Natural killer cell treated with Interleukin-12 subunit alpha and Interleukin-12 subunit beta and Interleukin-15 and Interleukin-18, amount 100 ng/mL, for 72 hours (primary cell): ENCODE results near the gene MAB21L2. TPM values are rescaled to one million over a fixed set of nuclear protein-coding genes. Genes with fewer than 3 reads are reported as not detected.

Source experiments
- ATAC-seq, 2 donors: fragments of 150-1000 bp; cut with Tn5 transposase in 1 of 2; sonication (Bioruptor Pico), chemical (Tn5 transposase) in 1 of 2; 2 replicates each; pipeline ENCODE4 v1.10.0; 2021
- DNase-seq: peaks from one replicate; pipeline ENCODE4 v3.0.0; 2022; ENCODE audit warnings: low spot score
- H3K27ac Mint-ChIP-seq, 2 donors: 1 replicate in 1 of 2; 2 replicates in 1 of 2; pipeline ENCODE4 v1.8.0; 2022; ENCODE audit warnings: mixed read lengths in 2 of 2, mild to moderate bottlenecking in 1 of 2, moderate library complexity in 1 of 2
- H3K27me3 Mint-ChIP-seq, 2 donors: 1 replicate in 1 of 2; 2 replicates in 1 of 2; pipeline ENCODE4 v1.8.0; 2022; ENCODE audit warnings: mixed read lengths in 2 of 2
- H3K36me3 Mint-ChIP-seq: one replicate; pipeline ENCODE4 v1.8.0; 2022; ENCODE audit warnings: mixed read lengths
- H3K4me1 Mint-ChIP-seq, 2 donors: 1 replicate in 1 of 2; 2 replicates in 1 of 2; pipeline ENCODE4 v1.8.0; 2022; ENCODE audit warnings: low read depth in 2 of 2, mixed read lengths in 2 of 2, mild to moderate bottlenecking in 1 of 2
- H3K4me3 Mint-ChIP-seq: one replicate; pipeline ENCODE4 v1.8.0; 2022; ENCODE audit warnings: mixed read lengths
- H3K9me3 Mint-ChIP-seq: 2 replicates; pipeline ENCODE4 v1.8.0; 2022; ENCODE audit warnings: mixed read lengths
- total RNA-seq, 2 donors: library from RNA; stranded (reverse); gene quantifications; one replicate each; pipeline ENCODE4 v1.2.3, GENCODE V29; 2022

Gene MAB21L2
- total RNA-seq, 2 donors from 2014 or later = not detected

DNA sequence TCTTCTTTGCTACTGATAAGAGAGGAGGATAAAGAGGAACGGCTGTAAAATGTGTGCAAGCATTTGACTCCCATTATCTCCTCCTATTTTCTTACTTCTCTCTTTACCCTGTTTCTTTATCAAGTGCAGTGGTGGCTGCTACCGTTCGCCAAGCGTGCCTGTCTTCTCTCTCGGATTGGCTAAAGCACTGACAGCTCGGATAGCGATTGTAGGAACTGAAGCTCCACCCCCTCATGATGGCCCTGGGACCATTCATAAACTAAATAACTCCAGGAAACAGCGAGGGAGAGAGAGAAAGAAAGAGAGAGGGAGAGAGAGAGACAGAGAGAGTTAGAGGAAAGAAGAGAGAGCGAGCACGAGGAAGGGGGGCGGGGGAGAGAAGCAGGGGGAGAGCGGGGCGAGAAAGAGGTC, 305 bp upstream of the MAB21L2 start:
- H3K27ac Mint-ChIP-seq = no peak overlapping the region
- H3K4me3 Mint-ChIP-seq = no peak overlapping the region
- ATAC-seq (no peak), DNase-seq (no peak)
- H3K36me3 Mint-ChIP-seq = peaks cover 8% of the 10 kb centered on the region
- no peaks in the 10 kb centered on the region for H3K27me3 Mint-ChIP-seq
- no peaks in the 10 kb centered on the region for H3K9me3 Mint-ChIP-seq
- H3K4me1 Mint-ChIP-seq = no peaks in the 10 kb centered on the region

- Mint-ChIP-seq H3K27ac (no peak overlapping the region), H3K4me1 (no peaks in the 10 kb centered on the region), H3K4me3 (no peak overlapping the region), H3K27me3 (no peaks in the 10 kb centered on the region), H3K9me3 (no peaks in the 10 kb centered on the region), H3K36me3 (peaks cover 8% of the 10 kb centered on the region)
- no peak for DNase-seq
- no peak for ATAC-seq
These were observed 929 bp downstream of the MAB21L2 start for GRCh38 chr4:150582873-150583286.

GRCh38 chr4:150583287-150584110, 1.5 kb downstream of the MAB21L2 start:
- H3K4me3 Mint-ChIP-seq = no peak overlapping the region
- H3K27me3 Mint-ChIP-seq = no peaks in the 10 kb centered on the region
- ATAC-seq (peak in 1 of 2 donors; percentile 24), DNase-seq (no peak)
- no peak overlapping the region for H3K27ac Mint-ChIP-seq
- H3K9me3 Mint-ChIP-seq = no peaks in the 10 kb centered on the region
- peaks cover 8% of the 10 kb centered on the region for H3K36me3 Mint-ChIP-seq
- no peaks in the 10 kb centered on the region for H3K4me1 Mint-ChIP-seq

- ATAC-seq = no peak
- no peak overlapping the region for H3K27ac Mint-ChIP-seq
- no peak overlapping the region for H3K4me3 Mint-ChIP-seq
These were observed 2.4 kb downstream of the MAB21L2 start for GRCh38 chr4:150584111-150584915.

DNA sequence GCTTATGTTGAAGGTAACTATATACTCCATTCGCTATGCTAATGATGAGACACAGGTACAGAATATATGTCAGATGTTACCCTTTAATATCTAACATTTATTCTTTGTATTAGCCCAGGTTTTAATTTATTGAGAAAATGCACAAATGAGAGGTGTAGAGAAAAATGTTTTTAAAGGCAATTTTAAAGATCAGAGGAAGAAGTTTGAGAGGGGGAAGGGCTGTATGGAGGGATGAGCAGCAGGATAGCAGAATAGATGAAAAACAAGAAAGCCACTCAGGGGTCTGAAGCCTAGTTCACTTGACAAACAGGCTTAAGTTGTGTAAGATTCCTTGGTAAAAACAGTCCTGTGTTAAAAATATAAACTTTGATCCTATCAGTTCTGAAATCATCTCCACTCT, 3.7 kb downstream of the MAB21L2 start:
- no peaks in the 10 kb centered on the region for H3K4me1 Mint-ChIP-seq
- no peak overlapping the region for H3K4me3 Mint-ChIP-seq
- H3K27ac Mint-ChIP-seq = no peak overlapping the region
- no peaks in the 10 kb centered on the region for H3K27me3 Mint-ChIP-seq
- DNase-seq (no peak), ATAC-seq (no peak)
- no peaks in the 10 kb centered on the region for H3K36me3 Mint-ChIP-seq
- H3K9me3 Mint-ChIP-seq = no peaks in the 10 kb centered on the region

More at GRCh38 chr4:150584111-150584915, 2.4 kb downstream of the MAB21L2 start:
- Mint-ChIP-seq H3K27me3 (no peaks in the 10 kb centered on the region), H3K9me3 (no peaks in the 10 kb centered on the region), H3K4me1 (no peaks in the 10 kb centered on the region), H3K36me3 (peaks cover 2% of the 10 kb centered on the region)
- no peak for DNase-seq

DNA sequence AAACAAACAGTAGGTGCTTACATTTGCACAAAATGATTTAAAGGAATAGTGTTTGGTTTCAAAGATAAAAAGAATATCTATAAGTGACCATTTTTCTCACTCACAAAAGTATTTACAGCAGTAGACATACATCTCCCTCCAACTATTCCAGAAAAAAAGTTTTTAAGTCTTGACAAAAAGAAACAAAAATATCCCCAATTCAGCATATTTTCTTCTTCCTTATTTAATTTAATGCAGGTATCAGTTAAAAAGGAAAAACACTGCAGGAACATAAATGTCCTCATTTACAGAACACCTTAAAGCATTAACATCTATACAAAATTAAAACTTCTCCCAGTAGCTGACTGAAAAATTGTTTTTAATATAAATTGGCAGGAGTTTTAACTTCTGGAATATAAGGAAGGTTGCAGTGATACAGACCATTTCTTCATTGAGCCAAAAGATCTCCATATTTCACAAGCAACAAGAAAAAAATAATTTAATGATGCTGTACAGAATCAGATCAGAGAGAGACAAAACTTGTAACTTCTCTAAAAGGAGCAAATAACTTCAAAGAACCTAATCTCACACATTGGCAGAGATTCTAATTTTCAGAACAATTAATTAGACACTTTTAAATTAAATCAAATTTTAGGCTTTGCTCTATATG, 4.3 kb downstream of the MAB21L2 start:
- no peaks in the 10 kb centered on the region for H3K9me3 Mint-ChIP-seq

GRCh38 chr4:150588316-150588715, 6.4 kb downstream of the MAB21L2 start:
- no peaks in the 10 kb centered on the region for H3K9me3 Mint-ChIP-seq
- H3K4me3 Mint-ChIP-seq = no peak overlapping the region
- no peaks in the 10 kb centered on the region for H3K4me1 Mint-ChIP-seq
- H3K36me3 Mint-ChIP-seq = no peaks in the 10 kb centered on the region
- H3K27me3 Mint-ChIP-seq = no peaks in the 10 kb centered on the region
- H3K27ac Mint-ChIP-seq = no peak overlapping the region
- ATAC-seq (no peak), DNase-seq (no peak)

More for the DNA sequence above, 4.3 kb downstream of the MAB21L2 start:
- DNase-seq (no peak), ATAC-seq (no peak)
- no peaks in the 10 kb centered on the region for H3K27me3 Mint-ChIP-seq
- H3K36me3 Mint-ChIP-seq = no peaks in the 10 kb centered on the region
- H3K27ac Mint-ChIP-seq = no peak overlapping the region
- H3K4me1 Mint-ChIP-seq = no peaks in the 10 kb centered on the region
- H3K4me3 Mint-ChIP-seq = no peak overlapping the region

DNA sequence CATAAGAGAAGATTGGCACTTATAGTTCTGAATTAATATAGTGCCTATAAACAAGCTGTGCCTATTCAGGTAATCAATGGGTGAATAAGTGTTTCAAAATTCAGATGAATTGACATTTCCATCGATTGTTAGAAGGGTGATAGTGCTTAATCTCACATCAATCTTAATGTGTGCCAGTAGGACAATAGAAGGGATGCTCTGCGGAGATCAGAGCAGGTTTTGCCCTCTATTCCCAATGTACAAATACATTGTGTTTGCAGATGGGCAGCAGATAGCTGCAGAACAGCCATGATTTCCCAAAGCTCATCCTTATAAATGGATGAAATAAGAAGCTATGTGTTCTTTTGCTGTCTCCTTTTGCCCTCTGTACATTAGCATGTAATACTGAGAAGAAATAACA, 7.2 kb downstream of the MAB21L2 start:
- no peaks in the 10 kb centered on the region for H3K9me3 Mint-ChIP-seq
- DNase-seq = no peak
- ATAC-seq = no peak
- H3K4me1 Mint-ChIP-seq = no peaks in the 10 kb centered on the region
- no peak overlapping the region for H3K27ac Mint-ChIP-seq
- no peak overlapping the region for H3K4me3 Mint-ChIP-seq
- no peaks in the 10 kb centered on the region for H3K36me3 Mint-ChIP-seq
- H3K27me3 Mint-ChIP-seq = no peaks in the 10 kb centered on the region

GRCh38 chr4:150590631-150591030, 8.7 kb downstream of the MAB21L2 start:
- no peak overlapping the region for H3K4me3 Mint-ChIP-seq
- H3K4me1 Mint-ChIP-seq = no peaks in the 10 kb centered on the region
- H3K27me3 Mint-ChIP-seq = no peaks in the 10 kb centered on the region
- DNase-seq = no peak
- no peak for ATAC-seq
- H3K9me3 Mint-ChIP-seq = no peaks in the 10 kb centered on the region
- no peak overlapping the region for H3K27ac Mint-ChIP-seq
- no peaks in the 10 kb centered on the region for H3K36me3 Mint-ChIP-seq

DNA sequence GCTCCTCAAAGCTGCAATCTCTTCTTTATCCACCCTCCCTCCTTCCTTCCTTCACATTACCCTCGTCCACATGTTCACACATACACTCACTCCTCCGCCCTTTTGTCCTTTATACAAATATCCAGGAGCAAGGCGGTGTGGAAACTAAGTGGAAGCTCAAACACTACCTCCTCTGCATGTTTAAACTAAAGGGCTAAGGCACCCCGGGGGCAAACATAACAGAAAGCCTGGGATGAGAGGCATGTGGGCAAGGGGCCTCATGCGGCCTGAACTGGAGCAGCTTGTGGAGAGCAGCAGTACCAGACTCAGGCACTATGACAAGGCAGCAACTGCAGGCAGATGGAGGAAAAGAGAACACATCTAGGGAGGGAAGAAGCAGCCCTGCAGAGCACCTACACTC, 9.5 kb downstream of the MAB21L2 start:
- H3K4me1 Mint-ChIP-seq = no peaks in the 10 kb centered on the region
- DNase-seq (no peak), ATAC-seq (no peak)
- H3K36me3 Mint-ChIP-seq = no peaks in the 10 kb centered on the region
- no peaks in the 10 kb centered on the region for H3K9me3 Mint-ChIP-seq
- peak overlapping the region in 1 of 2 donors; percentile 42 for H3K27ac Mint-ChIP-seq
- H3K27me3 Mint-ChIP-seq = no peaks in the 10 kb centered on the region
- H3K4me3 Mint-ChIP-seq = no peak overlapping the region

- DNase-seq (no peak), ATAC-seq (no peak)
- no peaks in the 10 kb centered on the region for H3K9me3 Mint-ChIP-seq
- no peaks in the 10 kb centered on the region for H3K27me3 Mint-ChIP-seq
- no peaks in the 10 kb centered on the region for H3K36me3 Mint-ChIP-seq
- H3K27ac Mint-ChIP-seq = peak overlapping the region in 1 of 2 donors; percentile 42
- H3K4me1 Mint-ChIP-seq = no peaks in the 10 kb centered on the region
- no peak overlapping the region for H3K4me3 Mint-ChIP-seq
These were observed 10.0 kb downstream of the MAB21L2 start for GRCh38 chr4:150591904-150592303.

GRCh38 chr4:150593996-150594395, 12.0 kb downstream of the MAB21L2 start:
- Mint-ChIP-seq H3K9me3 (no peaks in the 10 kb centered on the region), H3K4me3 (no peak overlapping the region), H3K36me3 (peaks cover 2% of the 10 kb centered on the region), H3K4me1 (no peaks in the 10 kb centered on the region), H3K27ac (no peak overlapping the region), H3K27me3 (no peaks in the 10 kb centered on the region)
- DNase-seq (no peak), ATAC-seq (no peak)

DNA sequence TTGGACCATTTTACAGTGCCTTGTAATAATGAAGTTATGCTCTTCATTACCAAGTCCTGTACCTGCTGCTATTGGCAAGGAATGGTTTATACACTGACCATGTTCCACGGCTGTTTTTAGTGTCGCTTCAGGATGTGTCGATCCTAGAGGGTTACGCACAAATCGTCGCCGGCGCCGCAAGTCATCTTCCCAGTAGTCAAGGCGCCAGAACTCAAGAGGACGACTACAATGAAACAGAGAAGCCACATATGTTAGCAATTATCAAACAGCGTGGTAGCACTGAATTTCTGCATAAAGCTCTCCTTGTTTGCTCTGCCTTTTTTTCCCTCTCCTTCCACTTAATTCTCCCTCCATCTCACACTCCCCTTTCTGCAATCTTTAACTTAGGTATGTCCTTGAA, 17.0 kb downstream of the MAB21L2 start:
- no peaks in the 10 kb centered on the region for H3K27me3 Mint-ChIP-seq
- no peak overlapping the region for H3K4me3 Mint-ChIP-seq
- DNase-seq (no peak), ATAC-seq (no peak)
- H3K9me3 Mint-ChIP-seq = no peaks in the 10 kb centered on the region
- H3K4me1 Mint-ChIP-seq = no peaks in the 10 kb centered on the region
- no peak overlapping the region for H3K27ac Mint-ChIP-seq
- H3K36me3 Mint-ChIP-seq = peaks cover 6% of the 10 kb centered on the region

- no peak overlapping the region for H3K27ac Mint-ChIP-seq
- DNase-seq (no peak), ATAC-seq (no peak)
- H3K9me3 Mint-ChIP-seq = no peaks in the 10 kb centered on the region
- H3K4me1 Mint-ChIP-seq = no peaks in the 10 kb centered on the region
- H3K4me3 Mint-ChIP-seq = no peak overlapping the region
- peaks cover 6% of the 10 kb centered on the region for H3K36me3 Mint-ChIP-seq
- H3K27me3 Mint-ChIP-seq = no peaks in the 10 kb centered on the region
These were observed 17.6 kb downstream of the MAB21L2 start for GRCh38 chr4:150599547-150599946.
